Thyroid gland (tissue), 4 donors: ENCODE results near the gene SCAMP1. TPM values are rescaled to one million over a fixed set of nuclear protein-coding genes. Genes with fewer than 3 reads are reported as not detected.

Source experiments
- DNase-seq, 2 donors: peaks; one replicate each; pipeline ENCODE4 v3.0.0-alpha.2; 2019
- H3K27ac ChIP-seq, 3 donors: fragments of 200-600 bp; sonication (generic); 1 replicate in 2 of 3; 2 replicates in 1 of 3; pipeline ENCODE4 v1.5.1; 2016 to 2019; ENCODE audit warnings: mild to moderate bottlenecking in 1 of 3, moderate library complexity in 1 of 3
- H3K27me3 ChIP-seq: fragments of 200-600 bp; sonication (generic); one replicate; pipeline ENCODE4 v1.5.1; 2019
- H3K36me3 ChIP-seq, 2 donors: fragments of 200-600 bp; sonication (generic); one replicate each; pipeline ENCODE4 v1.5.1; 2016 to 2019
- H3K4me1 ChIP-seq, 2 donors: fragments of 200-600 bp; sonication (generic); one replicate each; pipeline ENCODE4 v1.5.1; 2017 to 2019
- H3K4me3 ChIP-seq, 3 donors: fragments of 200-600 bp; sonication (generic); replicated peaks in 1 of 3; 1 replicate in 2 of 3; 2 replicates in 1 of 3; pipeline ENCODE4 v1.5.1; 2016; ENCODE audit warnings: mild to moderate bottlenecking in 1 of 3
- H3K9me3 ChIP-seq: fragments of 200-600 bp; sonication (generic); one replicate; pipeline ENCODE4 v1.5.1; 2017
- CTCF ChIP-seq, 6 experiments: fragments of 200-600 bp in 3 of 6; fragments of 450-650 bp in 3 of 6; sonication (generic) in 3 of 6; IDR thresholded peaks; one replicate each; pipeline ENCODE4 v1.5.1; 2016 to 2019; ENCODE audit warnings: antibody characterized with exemption in 6 of 6, mild to moderate bottlenecking in 2 of 6, inconsistent platforms in 1 of 6, moderate library complexity in 1 of 6
- POLR2A ChIP-seq, 2 donors: fragments of 450-650 bp; IDR thresholded peaks; one replicate each; pipeline ENCODE4 v1.6.1; 2017; ENCODE audit warnings: antibody characterized with exemption in 2 of 2, mild to moderate bottlenecking in 2 of 2, moderate library complexity in 1 of 2
- WGBS, 2 donors: methylation state at CpG; one replicate each; pipeline ENCODE4 v1.1.5; 2017; 5-methylcytosine and 5-hydroxymethylcytosine counted together
- intact Hi-C: fragments of 100-400 bp; cut with DNase I; formaldehyde crosslinking; loops from one replicate; pipeline ENCODE4 v1.15.1; 2023
- total RNA-seq, 4 donors: library from RNA; depleted of rRNA; stranded (reverse); fragments of >200 nt; gene quantifications; one replicate each; pipeline ENCODE4 v1.2.3, GENCODE V29; 2016

SCAMP1 gene
- total RNA-seq, 4 donors from 2014 or later, result 45.0 to 56.1 (median 49.9) TPM

GRCh38 chr5:78416677-78417425, 56.4 kb downstream of the SCAMP1 start:
- H3K4me1 ChIP-seq, result no peaks in the 10 kb centered on the region
- no peaks in the 10 kb centered on the region for H3K36me3 ChIP-seq
- H3K9me3 ChIP-seq, result no peaks in the 10 kb centered on the region
- intact Hi-C loops, result no loop called here
- H3K4me3 ChIP-seq, result no peak overlapping the region
- no peak for DNase-seq
- no peaks in the 10 kb centered on the region for H3K27me3 ChIP-seq
- no peak overlapping the region for H3K27ac ChIP-seq
- no peak for TF ChIP-seq CTCF (IDR thresholded peaks at IDR 0.05)
- TF ChIP-seq POLR2A (IDR thresholded peaks at IDR 0.05), result no peak
- 85 to 98% methylated on average over 1 of the region's 1 CpG for WGBS, 2 donors

- intact Hi-C loops, result no loop called here
- H3K9me3 ChIP-seq, result no peaks in the 10 kb centered on the region
- H3K27ac ChIP-seq, result no peak overlapping the region
- TF ChIP-seq POLR2A (IDR thresholded peaks at IDR 0.05), result no peak
- no peak for TF ChIP-seq CTCF (IDR thresholded peaks at IDR 0.05)
- no peaks in the 10 kb centered on the region for H3K4me1 ChIP-seq
- 86 to 88% methylated on average over 3 of the region's 3 CpGs for whole genome bisulfite sequencing, 2 donors
- H3K4me3 ChIP-seq, result no peak overlapping the region
- H3K27me3 ChIP-seq, result no peaks in the 10 kb centered on the region
- peaks cover 0 to 3% of the 10 kb centered on the region in 2 donors for H3K36me3 ChIP-seq
- no peak for DNase-seq
These were observed 59.0 kb downstream of the SCAMP1 start for GRCh38 chr5:78419396-78419795.

- Histone ChIP-seq H3K4me1 (no peaks in the 10 kb centered on the region), H3K27me3 (no peaks in the 10 kb centered on the region), H3K9me3 (no peaks in the 10 kb centered on the region), H3K4me3 (no peak overlapping the region), H3K36me3 (peaks cover 0 to 3% of the 10 kb centered on the region in 2 donors), H3K27ac (no peak overlapping the region)
- DNase-seq, result no peak
- no peak for TF ChIP-seq POLR2A (IDR thresholded peaks at IDR 0.05)
- no peak for TF ChIP-seq CTCF (IDR thresholded peaks at IDR 0.05)
- intact Hi-C loops, result no loop called here
These were observed 60.1 kb downstream of the SCAMP1 start for GRCh38 chr5:78420548-78420947.

GRCh38 chr5:78424665-78425064, 64.2 kb downstream of the SCAMP1 start:
- Histone ChIP-seq H3K27ac (no peak overlapping the region), H3K9me3 (no peaks in the 10 kb centered on the region), H3K36me3 (peaks cover 0 to 3% of the 10 kb centered on the region in 2 donors), H3K4me3 (no peak overlapping the region), H3K27me3 (no peaks in the 10 kb centered on the region), H3K4me1 (no peaks in the 10 kb centered on the region)
- no peak for DNase-seq
- TF ChIP-seq POLR2A (IDR thresholded peaks at IDR 0.05) (no peak), CTCF (IDR thresholded peaks at IDR 0.05) (no peak)
- 96 to 99% methylated on average over 3 of the region's 3 CpGs for WGBS, 2 donors
- intact Hi-C loops, result no loop called here

- H3K9me3 ChIP-seq, result no peaks in the 10 kb centered on the region
- H3K4me3 ChIP-seq, result no peak overlapping the region
- no peak overlapping the region for H3K27ac ChIP-seq
- no peaks in the 10 kb centered on the region for H3K27me3 ChIP-seq
- 91 to 93% methylated on average over 2 of the region's 2 CpGs for WGBS, 2 donors
- H3K36me3 ChIP-seq, result no peaks in the 10 kb centered on the region
- no peaks in the 10 kb centered on the region for H3K4me1 ChIP-seq
- TF ChIP-seq CTCF (IDR thresholded peaks at IDR 0.05), result no peak
- TF ChIP-seq POLR2A (IDR thresholded peaks at IDR 0.05), result no peak
- intact Hi-C loops, result no loop called here
- DNase-seq, result no peak
These were observed 69.0 kb downstream of the SCAMP1 start for GRCh38 chr5:78429332-78429980.
